ENCODE data around the gene CUEDC2.

CUEDC2 gene

DNA sequence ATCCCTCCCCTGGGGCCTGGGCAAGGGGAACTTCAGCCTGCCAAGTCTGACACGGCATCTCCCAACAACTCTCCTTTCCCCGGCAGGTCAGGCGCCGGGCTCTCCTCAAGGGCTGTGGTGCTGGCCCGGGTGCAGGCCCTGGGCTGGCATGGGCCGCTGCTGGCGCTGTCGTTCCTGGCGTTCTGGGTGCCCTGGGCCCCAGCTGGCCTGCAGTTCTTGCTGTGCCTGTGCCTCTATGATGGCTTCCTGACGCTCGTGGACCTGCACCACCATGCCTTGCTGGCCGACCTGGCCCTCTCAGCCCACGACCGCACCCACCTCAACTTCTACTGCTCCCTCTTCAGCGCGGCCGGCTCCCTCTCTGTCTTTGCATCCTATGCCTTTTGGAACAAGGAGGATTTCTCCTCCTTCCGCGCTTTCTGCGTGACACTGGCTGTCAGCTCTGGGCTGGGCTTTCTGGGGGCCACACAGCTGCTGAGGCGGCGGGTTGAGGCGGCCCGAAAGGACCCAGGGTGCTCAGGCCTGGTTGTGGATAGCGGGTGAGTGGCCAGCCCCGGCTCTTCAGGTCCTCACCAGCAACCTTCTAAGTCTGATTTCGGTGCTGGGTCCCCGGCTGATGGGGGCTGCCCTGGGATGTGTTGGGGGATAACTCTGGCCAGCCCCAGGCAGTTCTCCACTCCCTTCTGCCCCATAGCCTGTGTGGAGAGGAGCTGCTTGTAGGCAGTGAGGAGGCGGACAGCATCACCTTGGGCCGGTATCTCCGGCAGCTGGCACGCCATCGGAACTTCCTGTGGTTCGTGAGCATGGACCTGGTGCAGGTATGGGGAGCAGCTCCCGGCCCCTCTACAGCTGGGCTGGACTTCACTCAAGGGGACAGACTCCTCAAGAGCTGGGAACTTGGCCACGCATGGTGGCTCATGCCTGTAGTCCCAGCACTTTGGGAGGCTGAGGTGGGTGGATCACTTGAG lies 38.5 kb upstream of the CUEDC2 start:
- TF ChIP-seq, protein P1, sequence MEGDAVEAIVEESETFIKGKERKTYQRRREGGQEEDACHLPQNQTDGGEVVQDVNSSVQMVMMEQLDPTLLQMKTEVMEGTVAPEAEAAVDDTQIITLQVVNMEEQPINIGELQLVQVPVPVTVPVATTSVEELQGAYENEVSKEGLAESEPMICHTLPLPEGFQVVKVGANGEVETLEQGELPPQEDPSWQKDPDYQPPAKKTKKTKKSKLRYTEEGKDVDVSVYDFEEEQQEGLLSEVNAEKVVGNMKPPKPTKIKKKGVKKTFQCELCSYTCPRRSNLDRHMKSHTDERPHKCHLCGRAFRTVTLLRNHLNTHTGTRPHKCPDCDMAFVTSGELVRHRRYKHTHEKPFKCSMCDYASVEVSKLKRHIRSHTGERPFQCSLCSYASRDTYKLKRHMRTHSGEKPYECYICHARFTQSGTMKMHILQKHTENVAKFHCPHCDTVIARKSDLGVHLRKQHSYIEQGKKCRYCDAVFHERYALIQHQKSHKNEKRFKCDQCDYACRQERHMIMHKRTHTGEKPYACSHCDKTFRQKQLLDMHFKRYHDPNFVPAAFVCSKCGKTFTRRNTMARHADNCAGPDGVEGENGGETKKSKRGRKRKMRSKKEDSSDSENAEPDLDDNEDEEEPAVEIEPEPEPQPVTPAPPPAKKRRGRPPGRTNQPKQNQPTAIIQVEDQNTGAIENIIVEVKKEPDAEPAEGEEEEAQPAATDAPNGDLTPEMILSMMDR (IDR thresholded peaks at IDR 0.05; ENCODE audit: extremely low read depth, missing control alignments) = no peak

DNA sequence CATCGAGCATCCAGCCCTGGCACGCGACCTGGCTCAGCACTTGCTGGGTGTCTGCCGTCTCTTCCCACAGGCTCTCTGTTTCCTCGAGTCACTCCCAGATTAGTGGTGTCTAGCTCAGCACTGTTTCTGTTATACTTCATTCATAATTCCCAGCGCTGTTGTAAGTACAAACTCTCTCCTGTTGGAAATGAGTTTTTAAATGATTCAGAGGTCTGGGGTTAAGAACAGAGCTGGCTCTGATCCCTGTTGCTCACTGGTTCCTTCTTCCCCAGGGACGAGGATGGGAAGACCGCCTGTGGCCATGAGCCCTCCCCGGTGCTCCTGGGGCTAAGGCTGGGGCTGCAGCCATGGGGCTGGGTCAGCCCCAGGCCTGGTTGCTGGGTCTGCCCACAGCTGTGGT lies 36.3 kb upstream of the CUEDC2 start:
- DNase-seq (ENCODE audit: low spot score) = no peak
- TF ChIP-seq, protein P1 (IDR thresholded peaks at IDR 0.05; ENCODE audit: extremely low read depth, missing control alignments) = no peak

More for the DNA sequence above, 38.5 kb upstream of the CUEDC2 start:
- no peak for DNase-seq (ENCODE audit: low spot score)

DNA sequence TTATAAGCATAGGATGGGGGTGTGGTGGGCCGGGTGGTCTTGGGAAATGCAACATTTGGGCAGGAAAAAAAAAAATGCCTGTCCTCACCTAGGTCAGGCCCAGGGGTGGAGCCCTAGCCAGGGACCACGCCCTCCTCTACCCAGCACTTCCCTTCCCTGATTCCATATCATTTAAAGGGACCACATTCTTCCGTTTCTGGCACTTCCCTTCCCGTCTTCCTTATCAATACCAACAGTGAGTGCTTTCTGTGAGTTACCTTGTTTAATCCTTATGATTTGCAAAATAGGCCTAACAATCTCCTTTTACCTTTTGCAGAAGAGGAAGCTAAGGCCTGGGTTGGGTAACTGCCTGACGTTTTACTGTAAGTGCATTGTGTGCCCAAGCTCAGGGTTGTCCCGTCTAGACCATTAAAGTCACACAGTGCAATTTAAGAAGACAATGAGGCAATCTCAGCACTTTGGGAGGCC lies 35.6 kb upstream of the CUEDC2 start:
- no peak for DNase-seq (ENCODE audit: low spot score)
- TF ChIP-seq, protein P1 (IDR thresholded peaks at IDR 0.05; ENCODE audit: extremely low read depth, missing control alignments) = no peak

DNA sequence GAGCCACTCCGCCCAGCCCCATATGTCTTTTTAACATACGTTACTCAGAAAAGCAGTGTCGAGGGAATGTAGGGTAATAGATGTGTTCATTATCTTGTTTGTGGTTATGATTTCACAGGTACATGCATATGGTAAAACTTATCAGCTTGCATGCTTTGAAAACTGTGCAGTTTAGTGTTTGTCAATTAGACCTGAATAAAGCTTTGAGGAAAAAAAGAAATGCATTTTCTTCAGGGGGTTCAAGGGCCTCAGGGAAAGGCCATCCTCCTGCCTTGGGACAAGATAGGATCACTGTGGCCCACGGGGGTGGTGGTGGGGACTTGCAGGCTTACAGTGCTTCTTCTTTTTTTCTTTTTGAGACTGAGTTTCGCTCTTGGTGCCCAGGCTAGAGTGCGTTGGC lies 34.9 kb upstream of the CUEDC2 start:
- no peak for DNase-seq (ENCODE audit: low spot score)
- TF ChIP-seq, protein P1 (IDR thresholded peaks at IDR 0.05; ENCODE audit: extremely low read depth, missing control alignments) = no peak

DNA sequence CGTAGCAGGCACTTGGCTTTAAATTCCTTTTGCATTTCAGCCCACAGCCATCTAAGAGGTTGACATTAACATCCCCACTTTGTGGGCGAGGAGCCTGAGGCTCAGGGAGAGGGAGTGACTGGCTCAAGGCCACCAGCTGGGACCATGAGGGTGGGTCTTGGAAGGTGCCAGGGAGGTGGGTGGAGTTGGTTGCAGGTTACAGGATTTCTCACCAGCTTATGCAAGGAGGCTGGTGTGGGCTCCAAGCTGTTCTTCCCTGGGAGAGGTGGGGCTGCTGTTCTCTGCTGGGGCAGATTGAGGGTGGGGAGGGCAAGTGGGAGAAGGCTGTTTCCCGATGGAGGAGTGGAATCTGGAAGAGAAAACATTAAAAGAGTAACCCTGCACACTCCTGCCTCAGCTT lies 33.1 kb upstream of the CUEDC2 start:
- DNase-seq (ENCODE audit: low spot score) = no peak
- TF ChIP-seq, protein P1 (IDR thresholded peaks at IDR 0.05; ENCODE audit: extremely low read depth, missing control alignments) = no peak

DNA sequence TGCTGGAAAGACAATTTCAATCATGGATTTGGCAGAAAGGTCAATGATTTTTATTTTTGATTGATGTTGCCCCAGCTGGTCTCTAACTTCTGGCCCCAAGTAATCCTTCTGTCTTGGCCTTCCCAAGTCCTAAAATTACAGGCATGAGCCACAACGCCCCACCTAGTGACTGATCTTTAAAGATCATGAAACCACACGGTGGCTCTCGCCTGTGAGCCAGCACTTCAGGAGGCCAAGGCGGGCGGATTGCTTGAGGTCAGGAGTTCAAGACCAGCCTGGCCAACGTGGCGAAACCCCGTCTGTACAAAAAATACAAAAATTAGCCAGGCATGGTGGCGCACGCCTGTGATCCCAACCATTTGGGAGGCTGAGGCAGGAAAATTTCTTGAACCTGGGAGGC lies 31.6 kb upstream of the CUEDC2 start:
- DNase-seq (ENCODE audit: low spot score) = no peak

More for the DNA sequence above, 31.6 kb upstream of the CUEDC2 start:
- TF ChIP-seq, protein P1 (IDR thresholded peaks at IDR 0.05; ENCODE audit: extremely low read depth, missing control alignments) = no peak

Measured in GM20000 (cell line).